Measurements from ENCODE around the gene SGSH.

Gene SGSH

GRCh38 chr17:80169784-80170500 is 50.2 kb downstream of the SGSH start, which contains the start of gene CARD14:
CARD14 (plus strand) TSS chr17:80170030; CDS start chr17:80181439, 11,409 bp downstream.
- Histone ChIP-seq H3K4me1 (ENCODE audit: control insufficient read depth, insufficient read depth, low read length, poor library complexity, severe bottlenecking) (no peaks in the 10 kb centered on the region), H3K9me3 (ENCODE audit: control insufficient read depth, low read length) (no peaks in the 10 kb centered on the region), H3K36me3 (ENCODE audit: control insufficient read depth, insufficient read depth, low read length) (no peaks in the 10 kb centered on the region), H3K4me3 (ENCODE audit: extremely low read depth, insufficient read depth, low read length, poor library complexity, severe bottlenecking) (no peak within 1 kb of the TSS), H3K27ac (ENCODE audit: low read depth, low read length, severe bottlenecking) (no peak within 1 kb of the TSS)
- 86 to 90% methylated on average over 15 to 19 of the region's 19 CpGs for WGBS, 2 experiments (ENCODE audit: insufficient coverage in 2 of 2)

DNA sequence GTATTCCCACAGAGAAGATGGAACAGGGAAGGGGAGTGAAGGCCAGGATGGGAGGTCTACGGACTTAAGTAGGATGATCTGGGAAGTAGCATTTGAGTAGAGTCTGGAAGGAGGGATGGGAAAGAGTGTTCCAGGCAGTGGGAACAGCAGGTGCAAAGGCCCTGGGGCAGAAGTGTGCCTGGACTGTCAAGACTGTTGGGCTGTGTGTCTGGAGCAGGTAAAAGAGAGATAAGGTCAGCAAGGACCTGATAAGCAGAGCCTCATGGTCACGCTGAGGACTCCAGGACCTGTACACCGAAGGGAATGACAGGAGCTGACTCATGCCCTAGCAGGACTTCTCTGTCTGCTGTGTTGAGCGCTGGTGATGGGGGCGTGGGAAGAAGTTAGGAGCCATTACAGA is 51.0 kb downstream of the SGSH start:
- Histone ChIP-seq H3K4me1 (ENCODE audit: control insufficient read depth, insufficient read depth, low read length, poor library complexity, severe bottlenecking) (no peaks in the 10 kb centered on the region), H3K4me3 (ENCODE audit: extremely low read depth, insufficient read depth, low read length, poor library complexity, severe bottlenecking) (no peak overlapping the region), H3K27ac (ENCODE audit: low read depth, low read length, severe bottlenecking) (no peak overlapping the region), H3K36me3 (ENCODE audit: control insufficient read depth, insufficient read depth, low read length) (no peaks in the 10 kb centered on the region), H3K9me3 (ENCODE audit: control insufficient read depth, low read length) (no peaks in the 10 kb centered on the region)
- 89 to 92% methylated on average over 4 to 5 of the region's 5 CpGs for WGBS, 2 experiments (ENCODE audit: insufficient coverage in 2 of 2)

- Histone ChIP-seq H3K36me3 (ENCODE audit: control insufficient read depth, insufficient read depth, low read length) (no peaks in the 10 kb centered on the region), H3K4me3 (ENCODE audit: extremely low read depth, insufficient read depth, low read length, poor library complexity, severe bottlenecking) (no peak overlapping the region), H3K27ac (ENCODE audit: low read depth, low read length, severe bottlenecking) (no peak overlapping the region), H3K4me1 (ENCODE audit: control insufficient read depth, insufficient read depth, low read length, poor library complexity, severe bottlenecking) (no peaks in the 10 kb centered on the region), H3K9me3 (ENCODE audit: control insufficient read depth, low read length) (no peaks in the 10 kb centered on the region)
- 96 to 97% methylated on average over 3 of the region's 5 CpGs for WGBS, 2 experiments (ENCODE audit: insufficient coverage in 2 of 2)
Measured at GRCh38 chr17:80168371-80168770, 51.8 kb downstream of the SGSH start.

- Histone ChIP-seq H3K4me3 (ENCODE audit: extremely low read depth, insufficient read depth, low read length, poor library complexity, severe bottlenecking) (no peak overlapping the region), H3K27ac (ENCODE audit: low read depth, low read length, severe bottlenecking) (no peak overlapping the region), H3K9me3 (ENCODE audit: control insufficient read depth, low read length) (no peaks in the 10 kb centered on the region), H3K4me1 (ENCODE audit: control insufficient read depth, insufficient read depth, low read length, poor library complexity, severe bottlenecking) (no peaks in the 10 kb centered on the region), H3K36me3 (ENCODE audit: control insufficient read depth, insufficient read depth, low read length) (no peaks in the 10 kb centered on the region)
- 79 to 90% methylated on average over 3 to 4 of the region's 6 CpGs for WGBS, 2 experiments (ENCODE audit: insufficient coverage in 2 of 2)
Measured at GRCh38 chr17:80166446-80166845, 53.7 kb downstream of the SGSH start.

GRCh38 chr17:80164185-80164584 is 55.9 kb downstream of the SGSH start:
- no peaks in the 10 kb centered on the region for H3K4me1 ChIP-seq (ENCODE audit: control insufficient read depth, insufficient read depth, low read length, poor library complexity, severe bottlenecking)
- 81 to 84% methylated on average over 8 to 9 of the region's 11 CpGs for WGBS, 2 experiments (ENCODE audit: insufficient coverage in 2 of 2)

GRCh38 chr17:80163336-80163735 is 56.8 kb downstream of the SGSH start:
- no peaks in the 10 kb centered on the region for H3K4me1 ChIP-seq (ENCODE audit: control insufficient read depth, insufficient read depth, low read length, poor library complexity, severe bottlenecking)
- 100% methylated on average over 2 of the region's 4 CpGs; no CpG with 5 or more reads in 1 of the 2 experiments for WGBS, 2 experiments (ENCODE audit: insufficient coverage in 2 of 2)

More at GRCh38 chr17:80164185-80164584, 55.9 kb downstream of the SGSH start:
- H3K27ac ChIP-seq (ENCODE audit: low read depth, low read length, severe bottlenecking): no peak overlapping the region
- no peaks in the 10 kb centered on the region for H3K9me3 ChIP-seq (ENCODE audit: control insufficient read depth, low read length)
- no peaks in the 10 kb centered on the region for H3K36me3 ChIP-seq (ENCODE audit: control insufficient read depth, insufficient read depth, low read length)
- H3K4me3 ChIP-seq (ENCODE audit: extremely low read depth, insufficient read depth, low read length, poor library complexity, severe bottlenecking): no peak overlapping the region

GRCh38 chr17:80160536-80160935 is 59.6 kb downstream of the SGSH start:
- Histone ChIP-seq H3K4me3 (ENCODE audit: extremely low read depth, insufficient read depth, low read length, poor library complexity, severe bottlenecking) (no peak overlapping the region), H3K4me1 (ENCODE audit: control insufficient read depth, insufficient read depth, low read length, poor library complexity, severe bottlenecking) (no peaks in the 10 kb centered on the region), H3K9me3 (ENCODE audit: control insufficient read depth, low read length) (peaks cover 8% of the 10 kb centered on the region), H3K36me3 (ENCODE audit: control insufficient read depth, insufficient read depth, low read length) (no peaks in the 10 kb centered on the region), H3K27ac (ENCODE audit: low read depth, low read length, severe bottlenecking) (no peak overlapping the region)
- WGBS, 2 experiments (ENCODE audit: insufficient coverage in 2 of 2): 7 to 20% methylated on average over 3 of the region's 3 CpGs

More at GRCh38 chr17:80163336-80163735, 56.8 kb downstream of the SGSH start:
- no peaks in the 10 kb centered on the region for H3K36me3 ChIP-seq (ENCODE audit: control insufficient read depth, insufficient read depth, low read length)
- no peaks in the 10 kb centered on the region for H3K9me3 ChIP-seq (ENCODE audit: control insufficient read depth, low read length)
- no peak overlapping the region for H3K27ac ChIP-seq (ENCODE audit: low read depth, low read length, severe bottlenecking)
- no peak overlapping the region for H3K4me3 ChIP-seq (ENCODE audit: extremely low read depth, insufficient read depth, low read length, poor library complexity, severe bottlenecking)

Data from mesodermal cell (in vitro differentiated cells).